GM23338 (cell line): ENCODE data around the gene TRAF2. TPM values are rescaled to one million over a fixed set of nuclear protein-coding genes. Genes with fewer than 3 reads are reported as not detected.

Source experiments
- ATAC-seq: fragments of 200-7000 bp; cut with Tn5 transposase; 3 replicates; pipeline ENCODE4 v1.9.1; 2020
- DNase-seq: peaks from one replicate; pipeline ENCODE4 v3.0.0-alpha.2; 2015; ENCODE audit warnings: low spot score
- H2AFZ ChIP-seq: fragments of 200-600 bp; sonication (generic); 2 replicates; pipeline ENCODE4 v1.8.0; 2016; ENCODE audit warnings: antibody characterized with exemption, mild to moderate bottlenecking, moderate library complexity
- H3F3A ChIP-seq: fragments of 200-600 bp; sonication (generic); replicated peaks from 2 replicates; pipeline ENCODE4 v1.8.0; 2017; ENCODE audit warnings: antibody characterized with exemption, mixed run types, low read depth
- H3K27ac ChIP-seq: fragments of 200-600 bp; sonication (generic); 2 replicates; pipeline ENCODE4 v1.6.1; 2016; ENCODE audit warnings: low read depth
- H3K27me3 ChIP-seq: fragments of 200-600 bp; sonication (generic); 2 replicates; pipeline ENCODE4 v1.8.0; 2016; ENCODE audit warnings: mild to moderate bottlenecking, mixed run types, moderate library complexity; ENCODE audit not compliant: insufficient read depth
- H3K36me3 ChIP-seq: fragments of 200-600 bp; sonication (generic); 2 replicates; pipeline ENCODE4 v1.8.0; 2016; ENCODE audit warnings: mild to moderate bottlenecking; ENCODE audit not compliant: insufficient read depth
- H3K4me1 ChIP-seq: fragments of 200-600 bp; sonication (generic); 2 replicates; pipeline ENCODE4 v1.8.0; 2016; ENCODE audit warnings: mild to moderate bottlenecking, moderate library complexity; ENCODE audit not compliant: insufficient read depth
- H3K4me2 ChIP-seq: fragments of 200-600 bp; sonication (generic); 2 replicates; pipeline ENCODE4 v1.7.1; 2017; ENCODE audit warnings: mixed run types
- H3K4me3 ChIP-seq: fragments of 200-600 bp; sonication (generic); 2 replicates; pipeline ENCODE4 v1.6.1; 2016; ENCODE audit warnings: mixed run types
- H3K79me2 ChIP-seq: fragments of 200-600 bp; sonication (generic); replicated peaks from 2 replicates; pipeline ENCODE4 v1.8.0; 2017; ENCODE audit warnings: mild to moderate bottlenecking; ENCODE audit not compliant: insufficient read depth
- H3K9me2 ChIP-seq: fragments of 200-600 bp; sonication (generic); 2 replicates; pipeline ENCODE4 v1.8.0; 2017; ENCODE audit not compliant: insufficient read depth
- H4K20me1 ChIP-seq: fragments of 200-600 bp; sonication (generic); replicated peaks from 2 replicates; pipeline ENCODE4 v1.8.0; 2017; ENCODE audit warnings: mild to moderate bottlenecking; ENCODE audit not compliant: insufficient read depth
- H3K27ac Mint-ChIP-seq: 2 replicates; pipeline ENCODE4 v1.8.0; 2020; ENCODE audit warnings: inconsistent platforms, mild to moderate bottlenecking, moderate library complexity, mixed read lengths
- H3K27me3 Mint-ChIP-seq: 3 replicates; pipeline ENCODE4 v1.8.0; 2022; ENCODE audit warnings: low read depth, mild to moderate bottlenecking, moderate library complexity, mixed read lengths, inconsistent platforms; ENCODE audit not compliant: insufficient read depth, poor library complexity
- H3K36me3 Mint-ChIP-seq: 3 replicates; pipeline ENCODE4 v1.8.0; 2021; ENCODE audit warnings: low read depth, mild to moderate bottlenecking, inconsistent platforms, moderate library complexity, mixed read lengths
- H3K4me1 Mint-ChIP-seq: 3 replicates; pipeline ENCODE4 v1.8.0; 2020; ENCODE audit warnings: mild to moderate bottlenecking, inconsistent platforms, mixed read lengths
- H3K4me3 Mint-ChIP-seq: 3 replicates; pipeline ENCODE4 v1.8.0; 2021; ENCODE audit warnings: moderate library complexity, mild to moderate bottlenecking, inconsistent platforms, mixed read lengths
- H3K9me3 Mint-ChIP-seq: 3 replicates; pipeline ENCODE4 v1.8.0; 2020; ENCODE audit warnings: moderate library complexity, mild to moderate bottlenecking, inconsistent platforms, mixed read lengths
- CREB1 ChIP-seq: fragments of 250-450 bp; sonication (Bioruptor Pico); IDR thresholded peaks from 2 replicates; pipeline ENCODE4 v1.5.0; 2020; ENCODE audit warnings: low read depth, mild to moderate bottlenecking, moderate library complexity
- EZH2phosphoT487 ChIP-seq: fragments of 200-600 bp; sonication (generic); IDR thresholded peaks from one replicate; pipeline ENCODE4 v1.8.1; 2018; ENCODE audit warnings: antibody characterized with exemption; ENCODE audit not compliant: unreplicated experiment
- POLR2AphosphoS5 ChIP-seq: IDR thresholded peaks from 2 replicates; pipeline ENCODE4 v1.6.1; 2016; ENCODE audit warnings: antibody characterized with exemption, low read depth
- STAT1 ChIP-seq: IDR thresholded peaks from one replicate; pipeline ENCODE4 v1.6.1; 2016; ENCODE audit warnings: antibody characterized with exemption; ENCODE audit not compliant: unreplicated experiment
- polyA plus RNA-seq: library from polyadenylated mRNA; unstranded; fragments of >200 nt; fragmentation: Nextera tagmentation; extraction: Ambion mirVana; gene quantifications from 2 replicates; pipeline ENCODE4 v1.2.1, GENCODE V29; 2016
- total RNA-seq: library from RNA; depleted of rRNA; stranded (reverse); fragments of >200 nt; shearing (Covaris generic); gene quantifications from 2 replicates; pipeline ENCODE4 v1.2.3, GENCODE V29; 2014
- TF ChIP-seq, protein P1 (sequence below): fragments of 250-450 bp; sonication (Bioruptor Pico); IDR thresholded peaks from 2 replicates; pipeline ENCODE4 v1.5.0; 2020; ENCODE audit warnings: mild to moderate bottlenecking, moderate library complexity
- TF ChIP-seq, protein P2 (sequence below), 2 experiments: fragments of 200-600 bp in 1 of 2; sonication (generic) in 1 of 2; conservative IDR thresholded peaks; 2 replicates each; pipeline versions ENCODE4 v1.5.1 to v1.6.1; 2016 to 2017; ENCODE audit warnings: antibody characterized with exemption in 2 of 2, low read depth in 2 of 2, mild to moderate bottlenecking in 2 of 2, moderate library complexity in 1 of 2

Gene TRAF2
- total and polyA plus RNA-seq, 2 experiments from 2014 or later = 25.4 to 39.9 TPM

DNA sequence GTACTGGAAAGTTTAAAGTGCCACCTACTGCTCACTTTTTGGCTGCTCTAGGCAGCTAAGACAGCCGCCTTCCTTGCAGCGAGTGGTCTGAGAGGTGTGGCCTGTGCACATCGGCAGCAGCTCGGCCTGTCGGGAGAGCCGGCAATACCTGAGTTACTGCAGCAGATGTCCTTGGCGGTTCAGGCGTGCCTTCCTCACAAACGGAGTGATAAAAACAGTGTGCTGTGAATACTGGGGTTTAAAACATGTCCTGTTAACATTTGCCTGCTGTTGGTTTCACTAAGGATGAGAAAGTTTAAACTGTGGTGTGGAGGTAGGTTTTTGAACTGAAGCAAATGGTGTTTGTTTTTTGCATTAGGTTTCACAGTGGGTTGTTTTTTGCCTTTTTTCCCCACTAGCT, 12.9 kb downstream of the TRAF2 start:
- no peaks in the 10 kb centered on the region for H3K9me2 ChIP-seq
- H3K27ac ChIP-seq = no peak overlapping the region
- peaks cover 50% of the 10 kb centered on the region for H3K36me3 Mint-ChIP-seq
- peaks cover 23% of the 10 kb centered on the region for H4K20me1 ChIP-seq
- no peak overlapping the region for H2AFZ ChIP-seq
- H3K27me3 ChIP-seq = no peaks in the 10 kb centered on the region
- no peak overlapping the region for H3K4me3 ChIP-seq
- TF ChIP-seq POLR2AphosphoS5 (no peak), EZH2phosphoT487 (no peak)
- TF ChIP-seq, protein P1, sequence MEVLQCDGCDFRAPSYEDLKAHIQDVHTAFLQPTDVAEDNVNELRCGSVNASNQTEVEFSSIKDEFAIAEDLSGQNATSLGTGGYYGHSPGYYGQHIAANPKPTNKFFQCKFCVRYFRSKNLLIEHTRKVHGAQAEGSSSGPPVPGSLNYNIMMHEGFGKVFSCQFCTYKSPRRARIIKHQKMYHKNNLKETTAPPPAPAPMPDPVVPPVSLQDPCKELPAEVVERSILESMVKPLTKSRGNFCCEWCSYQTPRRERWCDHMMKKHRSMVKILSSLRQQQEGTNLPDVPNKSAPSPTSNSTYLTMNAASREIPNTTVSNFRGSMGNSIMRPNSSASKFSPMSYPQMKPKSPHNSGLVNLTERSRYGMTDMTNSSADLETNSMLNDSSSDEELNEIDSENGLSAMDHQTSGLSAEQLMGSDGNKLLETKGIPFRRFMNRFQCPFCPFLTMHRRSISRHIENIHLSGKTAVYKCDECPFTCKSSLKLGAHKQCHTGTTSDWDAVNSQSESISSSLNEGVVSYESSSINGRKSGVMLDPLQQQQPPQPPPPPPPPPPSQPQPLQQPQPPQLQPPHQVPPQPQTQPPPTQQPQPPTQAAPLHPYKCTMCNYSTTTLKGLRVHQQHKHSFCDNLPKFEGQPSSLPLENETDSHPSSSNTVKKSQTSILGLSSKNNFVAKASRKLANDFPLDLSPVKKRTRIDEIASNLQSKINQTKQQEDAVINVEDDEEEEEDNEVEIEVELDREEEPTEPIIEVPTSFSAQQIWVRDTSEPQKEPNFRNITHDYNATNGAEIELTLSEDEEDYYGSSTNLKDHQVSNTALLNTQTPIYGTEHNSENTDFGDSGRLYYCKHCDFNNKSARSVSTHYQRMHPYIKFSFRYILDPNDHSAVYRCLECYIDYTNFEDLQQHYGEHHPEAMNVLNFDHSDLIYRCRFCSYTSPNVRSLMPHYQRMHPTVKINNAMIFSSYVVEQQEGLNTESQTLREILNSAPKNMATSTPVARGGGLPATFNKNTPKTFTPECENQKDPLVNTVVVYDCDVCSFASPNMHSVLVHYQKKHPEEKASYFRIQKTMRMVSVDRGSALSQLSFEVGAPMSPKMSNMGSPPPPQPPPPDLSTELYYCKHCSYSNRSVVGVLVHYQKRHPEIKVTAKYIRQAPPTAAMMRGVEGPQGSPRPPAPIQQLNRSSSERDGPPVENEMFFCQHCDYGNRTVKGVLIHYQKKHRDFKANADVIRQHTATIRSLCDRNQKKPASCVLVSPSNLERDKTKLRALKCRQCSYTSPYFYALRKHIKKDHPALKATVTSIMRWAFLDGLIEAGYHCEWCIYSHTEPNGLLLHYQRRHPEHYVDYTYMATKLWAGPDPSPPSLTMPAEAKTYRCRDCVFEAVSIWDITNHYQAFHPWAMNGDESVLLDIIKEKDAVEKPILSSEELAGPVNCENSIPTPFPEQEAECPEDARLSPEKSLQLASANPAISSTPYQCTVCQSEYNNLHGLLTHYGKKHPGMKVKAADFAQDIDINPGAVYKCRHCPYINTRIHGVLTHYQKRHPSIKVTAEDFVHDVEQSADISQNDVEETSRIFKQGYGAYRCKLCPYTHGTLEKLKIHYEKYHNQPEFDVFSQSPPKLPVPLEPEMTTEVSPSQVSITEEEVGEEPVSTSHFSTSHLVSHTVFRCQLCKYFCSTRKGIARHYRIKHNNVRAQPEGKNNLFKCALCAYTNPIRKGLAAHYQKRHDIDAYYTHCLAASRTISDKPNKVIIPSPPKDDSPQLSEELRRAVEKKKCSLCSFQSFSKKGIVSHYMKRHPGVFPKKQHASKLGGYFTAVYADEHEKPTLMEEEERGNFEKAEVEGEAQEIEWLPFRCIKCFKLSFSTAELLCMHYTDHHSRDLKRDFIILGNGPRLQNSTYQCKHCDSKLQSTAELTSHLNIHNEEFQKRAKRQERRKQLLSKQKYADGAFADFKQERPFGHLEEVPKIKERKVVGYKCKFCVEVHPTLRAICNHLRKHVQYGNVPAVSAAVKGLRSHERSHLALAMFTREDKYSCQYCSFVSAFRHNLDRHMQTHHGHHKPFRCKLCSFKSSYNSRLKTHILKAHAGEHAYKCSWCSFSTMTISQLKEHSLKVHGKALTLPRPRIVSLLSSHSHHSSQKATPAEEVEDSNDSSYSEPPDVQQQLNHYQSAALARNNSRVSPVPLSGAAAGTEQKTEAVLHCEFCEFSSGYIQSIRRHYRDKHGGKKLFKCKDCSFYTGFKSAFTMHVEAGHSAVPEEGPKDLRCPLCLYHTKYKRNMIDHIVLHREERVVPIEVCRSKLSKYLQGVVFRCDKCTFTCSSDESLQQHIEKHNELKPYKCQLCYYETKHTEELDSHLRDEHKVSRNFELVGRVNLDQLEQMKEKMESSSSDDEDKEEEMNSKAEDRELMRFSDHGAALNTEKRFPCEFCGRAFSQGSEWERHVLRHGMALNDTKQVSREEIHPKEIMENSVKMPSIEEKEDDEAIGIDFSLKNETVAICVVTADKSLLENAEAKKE (CRISPR knock-in tag) = no peak
- H3K36me3 ChIP-seq = peaks cover 21% of the 10 kb centered on the region
- H3K9me3 Mint-ChIP-seq = no peaks in the 10 kb centered on the region
- H3K4me1 ChIP-seq = no peaks in the 10 kb centered on the region
- H3K4me1 Mint-ChIP-seq = peaks cover 2% of the 10 kb centered on the region; the same call in 1 of the 3 replicates
- ATAC-seq (no peak), DNase-seq (no peak)
- no peak overlapping the region for H3K27ac Mint-ChIP-seq
- peaks cover 36% of the 10 kb centered on the region for H3K79me2 ChIP-seq
- 0 out of 2 replicates have a peak, but pooled peaks cover 9% of the 10 kb centered on the region for H3F3A ChIP-seq
- H3K4me3 Mint-ChIP-seq = no peak overlapping the region
- no peak overlapping the region for H3K4me2 ChIP-seq
- H3K27me3 Mint-ChIP-seq = peaks cover 4% of the 10 kb centered on the region

DNA sequence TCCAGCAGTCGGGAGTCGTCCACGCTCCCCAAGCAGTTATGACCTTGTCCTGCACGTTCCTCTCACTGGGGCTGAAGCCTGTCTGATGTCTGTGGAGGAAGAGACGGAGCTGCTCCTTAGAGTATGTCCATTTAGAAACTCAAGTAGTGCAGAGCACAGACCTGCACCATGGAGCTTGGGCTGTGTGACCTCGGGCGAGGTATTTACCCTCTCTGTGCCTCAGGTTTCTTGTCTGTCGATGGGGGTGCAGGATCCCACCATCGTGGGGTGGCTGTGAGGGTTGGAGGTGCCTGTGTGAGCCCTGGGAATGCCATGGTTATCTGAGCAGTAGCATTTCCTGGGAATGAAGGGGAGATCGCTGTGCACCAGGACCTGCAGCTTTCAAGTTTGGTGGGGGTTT, 14.2 kb downstream of the TRAF2 start:
- H3K27me3 ChIP-seq = no peaks in the 10 kb centered on the region
- no peak overlapping the region for H3K27ac ChIP-seq
- no peaks in the 10 kb centered on the region for H3K4me1 ChIP-seq
- 0 out of 3 replicates have a peak, but pooled peaks cover 2% of the 10 kb centered on the region for H3K4me1 Mint-ChIP-seq
- 0 out of 2 replicates have a peak, but pooled peaks cover 9% of the 10 kb centered on the region for H3F3A ChIP-seq
- H4K20me1 ChIP-seq = peaks cover 23% of the 10 kb centered on the region
- DNase-seq = no peak
- H3K9me3 Mint-ChIP-seq = no peaks in the 10 kb centered on the region
- no peak overlapping the region for H3K4me3 ChIP-seq
- peaks cover 24% of the 10 kb centered on the region for H3K36me3 ChIP-seq
- H3K36me3 Mint-ChIP-seq = peaks cover 53% of the 10 kb centered on the region
- H3K4me2 ChIP-seq = no peak overlapping the region
- H3K79me2 ChIP-seq = peaks cover 27% of the 10 kb centered on the region
- no peak overlapping the region for H3K27ac Mint-ChIP-seq
- ATAC-seq = no peak
- H3K27me3 Mint-ChIP-seq = peaks cover 3% of the 10 kb centered on the region
- H3K9me2 ChIP-seq = no peaks in the 10 kb centered on the region
- no peak overlapping the region for H2AFZ ChIP-seq
- no peak overlapping the region; the same call in 2 of the 3 replicates for H3K4me3 Mint-ChIP-seq
- TF ChIP-seq STAT1 (no peak), EZH2phosphoT487 (no peak), CREB1 (CRISPR knock-in tag) (no peak)
- TF ChIP-seq, protein P2, sequence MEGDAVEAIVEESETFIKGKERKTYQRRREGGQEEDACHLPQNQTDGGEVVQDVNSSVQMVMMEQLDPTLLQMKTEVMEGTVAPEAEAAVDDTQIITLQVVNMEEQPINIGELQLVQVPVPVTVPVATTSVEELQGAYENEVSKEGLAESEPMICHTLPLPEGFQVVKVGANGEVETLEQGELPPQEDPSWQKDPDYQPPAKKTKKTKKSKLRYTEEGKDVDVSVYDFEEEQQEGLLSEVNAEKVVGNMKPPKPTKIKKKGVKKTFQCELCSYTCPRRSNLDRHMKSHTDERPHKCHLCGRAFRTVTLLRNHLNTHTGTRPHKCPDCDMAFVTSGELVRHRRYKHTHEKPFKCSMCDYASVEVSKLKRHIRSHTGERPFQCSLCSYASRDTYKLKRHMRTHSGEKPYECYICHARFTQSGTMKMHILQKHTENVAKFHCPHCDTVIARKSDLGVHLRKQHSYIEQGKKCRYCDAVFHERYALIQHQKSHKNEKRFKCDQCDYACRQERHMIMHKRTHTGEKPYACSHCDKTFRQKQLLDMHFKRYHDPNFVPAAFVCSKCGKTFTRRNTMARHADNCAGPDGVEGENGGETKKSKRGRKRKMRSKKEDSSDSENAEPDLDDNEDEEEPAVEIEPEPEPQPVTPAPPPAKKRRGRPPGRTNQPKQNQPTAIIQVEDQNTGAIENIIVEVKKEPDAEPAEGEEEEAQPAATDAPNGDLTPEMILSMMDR (conservative IDR thresholded peaks at IDR 0.05; ENCODE audit: low read depth in 2 of 2) = no peak
